HEK293T (cell line): Measurements from ENCODE around the gene PTCD2.

Source experiments
- FOXA1 ChIP-seq: fragments of 450-650 bp; IDR thresholded peaks from 2 replicates; pipeline ENCODE4 v1.6.1; 2016; ENCODE audit warnings: mild to moderate bottlenecking
- FOXM1 ChIP-seq: fragments of 450-650 bp; IDR thresholded peaks from 2 replicates; pipeline ENCODE4 v1.6.1; 2017; ENCODE audit warnings: mild to moderate bottlenecking, borderline replicate concordance

DNA sequence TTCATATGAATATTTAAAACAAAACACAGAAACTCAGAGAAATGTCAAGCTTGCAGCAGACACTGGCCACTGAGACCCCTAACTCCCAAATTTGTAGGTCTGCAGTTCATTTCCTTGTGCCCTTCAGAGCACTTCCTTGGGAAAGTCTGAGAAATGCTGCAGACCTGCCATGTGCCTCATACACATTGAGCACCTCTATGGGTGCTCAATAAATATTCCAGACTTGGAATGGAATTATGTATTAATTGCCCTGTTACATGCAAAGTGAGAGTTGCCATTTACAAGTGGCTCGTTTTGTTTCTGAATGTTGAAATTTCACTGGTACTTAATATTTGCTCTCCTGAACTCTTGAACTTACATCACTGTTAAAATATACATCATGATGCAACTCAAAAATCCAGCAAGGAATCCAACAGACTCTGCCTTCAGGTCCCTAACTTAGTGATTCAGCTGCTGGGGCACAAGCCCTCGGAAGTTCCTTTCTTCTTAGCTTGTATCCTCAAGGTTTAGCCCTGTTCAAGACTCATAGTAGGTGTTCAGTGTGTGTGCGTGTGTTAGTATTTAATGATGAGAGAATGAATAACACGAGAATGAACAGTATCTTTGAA, 90.6 kb downstream of the PTCD2 start:
- TF ChIP-seq FOXM1 (no peak), FOXA1 (no peak)
